ENCODE results near the gene ZNF32. TPM values are rescaled to one million over a fixed set of nuclear protein-coding genes. Genes with fewer than 3 reads are reported as not detected.

Gene ZNF32
- polyA plus RNA-seq, 1 donor from 2014 or later, result 162 TPM

DNA sequence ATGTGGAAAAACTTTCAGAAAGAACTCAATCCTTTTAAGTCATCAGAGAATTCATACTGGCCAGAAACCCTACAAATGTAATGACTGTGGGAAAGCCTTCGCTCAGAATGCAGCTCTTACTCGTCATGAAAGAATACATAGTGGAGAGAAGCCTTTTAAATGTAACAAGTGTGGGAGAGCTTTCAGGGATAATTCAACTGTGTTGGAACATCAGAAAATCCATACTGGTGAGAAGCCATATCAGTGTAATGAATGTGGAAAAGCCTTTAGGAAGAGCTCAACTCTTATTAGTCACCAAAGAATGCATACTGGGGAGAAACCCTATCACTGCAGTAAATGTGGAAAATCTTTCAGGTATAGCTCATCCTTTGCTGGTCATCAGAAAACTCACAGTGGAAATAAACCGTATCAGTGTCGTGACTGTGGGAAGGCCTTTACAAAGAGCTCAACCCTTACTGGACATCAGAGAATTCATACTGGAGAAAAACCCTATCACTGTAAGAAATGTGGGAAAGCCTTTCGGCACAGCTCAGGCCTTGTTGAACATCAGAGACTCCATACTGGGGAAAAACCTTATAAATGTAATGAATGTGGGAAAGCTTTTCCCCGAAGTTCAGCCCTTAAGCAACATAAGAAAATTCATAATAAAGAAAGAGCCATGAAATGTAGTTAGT lies 31.8 kb downstream of the ZNF32 start:
- Histone ChIP-seq H3K36me3 (ENCODE audit: insufficient read depth, low read length) (peaks cover 10% of the 10 kb centered on the region), H2AFZ (ENCODE audit: low read depth, low read length) (no peak overlapping the region), H3K27ac (ENCODE audit: low read length) (no peak overlapping the region), H3K9me3 (ENCODE audit: low read length) (peaks cover 15% of the 10 kb centered on the region), H4K20me1 (ENCODE audit: insufficient read depth) (no peaks in the 10 kb centered on the region), H3K4me3 (ENCODE audit: low read length) (no peak overlapping the region), H3K9me2 (ENCODE audit: insufficient read depth, low read length) (no peaks in the 10 kb centered on the region), H3K4me2 (ENCODE audit: low read length) (no peak overlapping the region), H3F3A (ENCODE audit: insufficient read depth, low read length, poor library complexity, severe bottlenecking) (no peaks in the 10 kb centered on the region), H3K27me3 (ENCODE audit: insufficient read depth, low read depth, low read length) (no peaks in the 10 kb centered on the region), H3K9ac (ENCODE audit: low read length) (no peak overlapping the region), H3K79me2 (replicated peaks; ENCODE audit: insufficient read depth, low read length) (no peaks in the 10 kb centered on the region)
- TF ChIP-seq, protein P1, sequence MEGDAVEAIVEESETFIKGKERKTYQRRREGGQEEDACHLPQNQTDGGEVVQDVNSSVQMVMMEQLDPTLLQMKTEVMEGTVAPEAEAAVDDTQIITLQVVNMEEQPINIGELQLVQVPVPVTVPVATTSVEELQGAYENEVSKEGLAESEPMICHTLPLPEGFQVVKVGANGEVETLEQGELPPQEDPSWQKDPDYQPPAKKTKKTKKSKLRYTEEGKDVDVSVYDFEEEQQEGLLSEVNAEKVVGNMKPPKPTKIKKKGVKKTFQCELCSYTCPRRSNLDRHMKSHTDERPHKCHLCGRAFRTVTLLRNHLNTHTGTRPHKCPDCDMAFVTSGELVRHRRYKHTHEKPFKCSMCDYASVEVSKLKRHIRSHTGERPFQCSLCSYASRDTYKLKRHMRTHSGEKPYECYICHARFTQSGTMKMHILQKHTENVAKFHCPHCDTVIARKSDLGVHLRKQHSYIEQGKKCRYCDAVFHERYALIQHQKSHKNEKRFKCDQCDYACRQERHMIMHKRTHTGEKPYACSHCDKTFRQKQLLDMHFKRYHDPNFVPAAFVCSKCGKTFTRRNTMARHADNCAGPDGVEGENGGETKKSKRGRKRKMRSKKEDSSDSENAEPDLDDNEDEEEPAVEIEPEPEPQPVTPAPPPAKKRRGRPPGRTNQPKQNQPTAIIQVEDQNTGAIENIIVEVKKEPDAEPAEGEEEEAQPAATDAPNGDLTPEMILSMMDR (IDR thresholded peaks at IDR 0.05; ENCODE audit: poor library complexity, severe bottlenecking), result no peak
- no peak for TF ChIP-seq EZH2 (IDR thresholded peaks at IDR 0.05; ENCODE audit: borderline replicate concordance, insufficient read depth, low read length, poor library complexity, severe bottlenecking)
- no peak for TF ChIP-seq TAF1 (IDR thresholded peaks at IDR 0.05; ENCODE audit: low read depth)
- TF ChIP-seq SMC3 (conservative IDR thresholded peaks at IDR 0.05; ENCODE audit: poor library complexity), result no peak
- TF ChIP-seq POLR2AphosphoS5 (IDR thresholded peaks at IDR 0.05), result no peak
- TF ChIP-seq, protein P2, sequence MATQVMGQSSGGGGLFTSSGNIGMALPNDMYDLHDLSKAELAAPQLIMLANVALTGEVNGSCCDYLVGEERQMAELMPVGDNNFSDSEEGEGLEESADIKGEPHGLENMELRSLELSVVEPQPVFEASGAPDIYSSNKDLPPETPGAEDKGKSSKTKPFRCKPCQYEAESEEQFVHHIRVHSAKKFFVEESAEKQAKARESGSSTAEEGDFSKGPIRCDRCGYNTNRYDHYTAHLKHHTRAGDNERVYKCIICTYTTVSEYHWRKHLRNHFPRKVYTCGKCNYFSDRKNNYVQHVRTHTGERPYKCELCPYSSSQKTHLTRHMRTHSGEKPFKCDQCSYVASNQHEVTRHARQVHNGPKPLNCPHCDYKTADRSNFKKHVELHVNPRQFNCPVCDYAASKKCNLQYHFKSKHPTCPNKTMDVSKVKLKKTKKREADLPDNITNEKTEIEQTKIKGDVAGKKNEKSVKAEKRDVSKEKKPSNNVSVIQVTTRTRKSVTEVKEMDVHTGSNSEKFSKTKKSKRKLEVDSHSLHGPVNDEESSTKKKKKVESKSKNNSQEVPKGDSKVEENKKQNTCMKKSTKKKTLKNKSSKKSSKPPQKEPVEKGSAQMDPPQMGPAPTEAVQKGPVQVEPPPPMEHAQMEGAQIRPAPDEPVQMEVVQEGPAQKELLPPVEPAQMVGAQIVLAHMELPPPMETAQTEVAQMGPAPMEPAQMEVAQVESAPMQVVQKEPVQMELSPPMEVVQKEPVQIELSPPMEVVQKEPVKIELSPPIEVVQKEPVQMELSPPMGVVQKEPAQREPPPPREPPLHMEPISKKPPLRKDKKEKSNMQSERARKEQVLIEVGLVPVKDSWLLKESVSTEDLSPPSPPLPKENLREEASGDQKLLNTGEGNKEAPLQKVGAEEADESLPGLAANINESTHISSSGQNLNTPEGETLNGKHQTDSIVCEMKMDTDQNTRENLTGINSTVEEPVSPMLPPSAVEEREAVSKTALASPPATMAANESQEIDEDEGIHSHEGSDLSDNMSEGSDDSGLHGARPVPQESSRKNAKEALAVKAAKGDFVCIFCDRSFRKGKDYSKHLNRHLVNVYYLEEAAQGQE (IDR thresholded peaks at IDR 0.05; ENCODE audit: borderline replicate concordance), result no peak
- no peak for TF ChIP-seq MXI1 (conservative IDR thresholded peaks at IDR 0.05; ENCODE audit: poor library complexity, severe bottlenecking)
- TF ChIP-seq EP300 (conservative IDR thresholded peaks at IDR 0.05; ENCODE audit: poor library complexity, severe bottlenecking), result no peak
- TF ChIP-seq RAD21 (conservative IDR thresholded peaks at IDR 0.05), result no peak

DNA sequence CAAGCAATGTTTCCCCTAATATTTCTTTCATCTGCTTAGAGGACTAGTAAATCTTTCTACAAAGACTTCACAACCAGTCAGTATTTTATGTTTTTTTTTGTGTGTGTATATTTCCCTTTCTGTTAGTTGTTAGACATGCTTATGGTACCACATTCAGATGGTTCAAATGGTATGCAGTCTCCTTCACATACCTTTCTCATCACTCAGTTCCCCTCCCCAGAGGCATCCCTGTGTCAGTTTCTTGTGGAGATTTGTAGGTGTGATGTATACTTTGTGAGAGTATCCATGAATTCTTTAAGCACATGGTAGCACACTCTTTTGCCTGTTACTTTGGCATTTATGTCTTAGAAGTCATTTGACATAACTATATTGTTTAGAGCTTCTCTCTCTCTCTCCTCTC lies 38.0 kb downstream of the ZNF32 start:
- Histone ChIP-seq H3K4me2 (ENCODE audit: low read length) (no peak overlapping the region), H3K9me2 (ENCODE audit: insufficient read depth, low read length) (no peaks in the 10 kb centered on the region), H4K20me1 (ENCODE audit: insufficient read depth) (no peaks in the 10 kb centered on the region), H3K27me3 (ENCODE audit: insufficient read depth, low read depth, low read length) (no peaks in the 10 kb centered on the region), H3K36me3 (ENCODE audit: insufficient read depth, low read length) (no peaks in the 10 kb centered on the region), H3K4me3 (ENCODE audit: low read length) (no peak overlapping the region), H2AFZ (ENCODE audit: low read depth, low read length) (no peak overlapping the region), H3K9me3 (ENCODE audit: low read length) (no peaks in the 10 kb centered on the region), H3K79me2 (replicated peaks; ENCODE audit: insufficient read depth, low read length) (no peaks in the 10 kb centered on the region), H3F3A (ENCODE audit: insufficient read depth, low read length, poor library complexity, severe bottlenecking) (no peaks in the 10 kb centered on the region), H3K9ac (ENCODE audit: low read length) (no peak overlapping the region), H3K27ac (ENCODE audit: low read length) (no peak overlapping the region)
- TF ChIP-seq EP300 (conservative IDR thresholded peaks at IDR 0.05; ENCODE audit: poor library complexity, severe bottlenecking) (no peak), MXI1 (conservative IDR thresholded peaks at IDR 0.05; ENCODE audit: poor library complexity, severe bottlenecking) (no peak), TAF1 (IDR thresholded peaks at IDR 0.05; ENCODE audit: low read depth) (no peak), EZH2 (IDR thresholded peaks at IDR 0.05; ENCODE audit: borderline replicate concordance, insufficient read depth, low read length, poor library complexity, severe bottlenecking) (no peak), POLR2AphosphoS5 (IDR thresholded peaks at IDR 0.05) (no peak)

All from neural cell (in vitro differentiated cells).